Activated CD4-positive, alpha-beta T cell treated with anti-CD3 and anti-CD28 coated beads for 1 hour (primary cell): ENCODE data around the gene GPBP1.
"Not testable (repeated sequence)": the region's sequence is repeated elsewhere in the genome, so short reads cannot be mapped to it uniquely, and the experiment has no call there.

Experiments
- DNase-seq: peaks from one replicate; pipeline ENCODE4 v3.0.0-alpha.2; 2020

The GPBP1 gene, protein sequence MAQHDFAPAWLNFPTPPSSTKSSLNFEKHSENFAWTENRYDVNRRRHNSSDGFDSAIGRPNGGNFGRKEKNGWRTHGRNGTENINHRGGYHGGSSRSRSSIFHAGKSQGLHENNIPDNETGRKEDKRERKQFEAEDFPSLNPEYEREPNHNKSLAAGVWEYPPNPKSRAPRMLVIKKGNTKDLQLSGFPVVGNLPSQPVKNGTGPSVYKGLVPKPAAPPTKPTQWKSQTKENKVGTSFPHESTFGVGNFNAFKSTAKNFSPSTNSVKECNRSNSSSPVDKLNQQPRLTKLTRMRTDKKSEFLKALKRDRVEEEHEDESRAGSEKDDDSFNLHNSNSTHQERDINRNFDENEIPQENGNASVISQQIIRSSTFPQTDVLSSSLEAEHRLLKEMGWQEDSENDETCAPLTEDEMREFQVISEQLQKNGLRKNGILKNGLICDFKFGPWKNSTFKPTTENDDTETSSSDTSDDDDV

DNA sequence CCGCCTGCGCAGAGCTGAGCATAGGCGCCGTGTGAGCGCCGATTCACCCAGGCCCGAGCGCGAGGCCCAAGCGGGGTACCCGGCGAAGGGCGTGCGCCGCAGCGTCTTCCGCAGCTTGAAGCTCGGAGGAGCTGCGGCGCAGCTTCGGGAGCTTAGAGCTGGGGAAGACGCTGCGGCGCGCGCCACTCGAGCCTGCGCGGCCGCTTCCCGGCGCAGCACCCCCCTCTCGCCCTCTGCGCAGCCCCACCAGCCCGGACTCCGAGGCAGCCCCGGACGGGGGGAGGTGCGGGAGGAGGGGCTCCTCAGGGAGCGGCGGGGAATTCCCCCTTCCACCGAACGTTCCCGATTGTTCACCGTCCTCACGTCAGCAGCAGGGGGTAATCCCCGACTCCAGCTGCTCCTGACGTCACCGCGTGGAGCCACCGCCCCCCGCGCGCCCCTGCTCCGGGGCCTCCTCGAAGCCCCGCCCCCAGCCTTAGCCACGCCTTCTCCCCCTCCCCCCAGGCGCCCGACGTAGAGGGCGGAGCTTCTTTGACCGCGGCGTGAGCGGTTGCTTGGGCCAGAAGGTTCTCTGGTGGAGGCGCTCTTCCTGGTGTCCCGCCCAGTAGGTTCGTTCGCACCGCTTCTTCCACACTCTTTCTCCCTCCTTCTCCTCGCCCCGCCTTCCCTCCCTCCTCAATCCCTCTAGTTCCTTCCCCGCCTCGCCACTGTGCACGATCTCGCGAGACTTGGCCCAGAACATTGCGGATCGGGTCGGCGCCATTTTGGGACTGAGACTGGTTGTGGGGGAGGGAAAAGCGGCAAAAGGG is at the start of gene GPBP1:
Gene GPBP1, plus strand, starts transcription at position 741 of the 809 bp plus-strand sequence. CDS start 40,072 bp downstream, outside the sequence.
- DNase-seq = peak; percentile 98

DNA sequence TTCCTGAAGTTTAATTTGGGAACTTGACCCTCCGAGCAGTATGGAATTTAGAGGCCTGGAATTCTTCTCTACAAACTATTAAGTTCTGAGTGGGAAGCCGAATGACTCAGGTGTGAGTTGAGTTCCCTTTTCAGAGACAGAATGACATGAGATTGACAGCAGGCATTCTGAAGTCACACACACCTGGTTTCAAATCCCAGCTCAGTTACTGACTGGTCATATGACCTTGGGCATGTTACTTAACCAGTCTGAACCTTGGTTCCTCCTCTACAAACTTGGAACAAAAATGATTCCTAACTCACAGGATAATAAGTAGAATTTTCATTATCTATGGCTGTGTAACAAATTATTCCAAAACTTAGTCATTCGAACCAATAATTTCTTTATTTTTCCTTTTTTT is 45.5 kb upstream of the GPBP1 start:
- DNase-seq = no peak

DNA sequence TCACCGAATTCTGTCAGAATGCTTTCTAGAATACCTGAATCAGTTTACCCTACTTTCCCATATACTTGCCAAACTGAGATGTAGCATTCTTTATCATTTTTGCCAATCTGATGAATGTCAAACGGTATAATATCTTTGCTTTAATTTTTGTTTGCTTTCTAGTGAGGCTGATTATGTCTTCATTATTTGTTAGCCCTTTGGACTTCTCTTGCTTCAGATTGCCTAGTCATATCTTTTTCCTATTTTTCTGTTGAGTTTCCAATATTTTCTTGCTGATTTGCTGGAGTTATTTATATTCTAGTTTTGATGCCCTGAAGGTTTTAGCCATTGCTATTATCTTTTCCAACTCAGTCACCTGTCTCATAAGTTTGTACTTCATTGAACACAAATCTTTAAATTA is 40.3 kb upstream of the GPBP1 start:
- DNase-seq = no peak

DNA sequence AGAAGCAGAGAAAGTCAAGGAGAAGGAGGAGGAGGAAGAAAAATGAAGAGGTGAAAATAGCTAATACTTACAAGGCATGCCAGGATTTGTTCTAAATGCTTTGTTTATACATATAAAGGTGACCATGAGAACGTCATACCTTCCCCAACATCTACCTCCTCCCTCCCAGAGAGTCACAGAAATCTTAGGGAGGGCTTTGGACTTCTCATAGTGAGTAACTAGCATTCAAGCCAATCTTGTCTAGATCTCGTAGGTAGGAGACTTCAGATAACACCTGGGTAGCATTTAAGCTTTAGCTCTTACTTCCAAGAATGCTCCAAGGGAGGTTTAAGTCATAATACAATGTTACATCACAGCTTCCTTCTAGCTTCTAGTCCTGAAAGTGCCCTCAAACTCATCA is 36.5 kb upstream of the GPBP1 start:
- DNase-seq = no peak

DNA sequence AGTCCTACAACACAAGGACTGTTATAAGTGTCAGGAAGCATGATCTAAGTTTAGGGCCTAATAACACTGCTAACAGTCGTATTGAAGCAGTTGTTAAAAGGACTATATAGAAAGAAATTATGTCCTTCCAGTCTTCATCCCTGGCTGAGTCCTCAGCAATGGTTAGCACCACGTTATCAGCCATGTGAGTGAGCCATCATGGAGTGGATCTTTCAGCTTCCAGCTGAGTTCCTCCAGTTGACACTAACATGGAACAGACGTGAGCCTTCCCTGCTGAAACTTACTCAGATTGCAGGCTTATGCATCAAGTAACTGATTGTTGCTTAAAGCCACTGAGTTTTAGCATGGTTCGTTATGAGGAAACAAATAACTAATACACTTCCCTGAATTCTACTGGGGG is 21.5 kb upstream of the GPBP1 start:
- DNase-seq = no peak

DNA sequence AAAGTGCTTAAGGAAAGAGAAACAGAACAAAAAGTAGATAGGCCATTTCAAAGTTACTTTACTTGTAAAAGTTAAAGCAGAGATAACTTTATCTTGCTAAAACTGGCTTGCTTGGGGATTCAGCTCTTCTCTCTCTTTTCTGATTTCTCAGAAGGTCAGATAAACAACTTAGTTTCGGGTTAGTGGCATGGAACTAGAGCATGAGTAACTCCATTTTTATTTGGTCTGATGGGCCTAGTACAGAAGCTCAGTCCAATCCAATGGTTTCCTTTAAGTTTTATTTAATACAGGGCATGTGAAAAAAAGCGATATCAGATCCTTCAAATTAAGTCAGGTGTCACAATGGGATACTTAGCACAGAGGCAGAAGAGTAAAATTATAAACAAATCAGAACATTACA is 18.8 kb upstream of the GPBP1 start:
- DNase-seq = no peak

DNA sequence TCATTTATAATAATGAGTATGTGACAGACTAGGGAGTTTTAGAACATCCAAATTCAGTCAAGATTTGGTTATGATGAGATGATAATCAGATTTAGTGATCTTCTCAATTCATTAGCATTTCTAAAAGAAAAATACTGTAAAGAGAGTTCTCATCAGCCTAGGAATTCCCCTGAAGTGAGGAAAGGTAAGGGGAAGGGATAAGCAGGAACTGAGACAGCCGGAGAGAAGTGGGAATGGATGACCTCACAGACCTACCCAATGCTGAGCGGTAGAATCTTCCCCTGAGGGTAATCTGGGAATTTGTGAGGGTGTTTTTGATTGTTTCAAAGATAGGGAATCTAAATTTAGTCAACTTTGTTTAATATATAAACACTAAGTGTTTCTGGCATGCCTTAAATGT is 16.7 kb upstream of the GPBP1 start:
- DNase-seq = no peak

DNA sequence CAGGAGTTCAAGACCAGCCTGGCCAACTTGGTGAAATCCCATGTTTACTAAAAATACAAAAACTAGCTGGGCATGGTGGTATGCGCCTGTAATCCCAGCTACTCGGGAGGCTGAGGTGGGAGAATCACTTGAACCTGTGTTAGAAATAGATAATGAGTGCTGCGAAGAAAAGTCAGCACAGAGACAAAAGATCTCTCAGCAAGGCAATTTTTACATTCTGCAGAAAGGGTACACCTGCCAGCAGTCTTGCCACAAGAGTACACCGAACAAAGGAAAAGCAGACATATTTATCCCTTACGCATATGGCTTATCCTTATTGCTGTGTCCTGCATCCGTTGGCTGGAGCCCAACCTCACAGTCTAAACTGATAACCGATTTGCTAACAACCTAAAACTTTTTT is 16.2 kb upstream of the GPBP1 start:
- no peak for DNase-seq

DNA sequence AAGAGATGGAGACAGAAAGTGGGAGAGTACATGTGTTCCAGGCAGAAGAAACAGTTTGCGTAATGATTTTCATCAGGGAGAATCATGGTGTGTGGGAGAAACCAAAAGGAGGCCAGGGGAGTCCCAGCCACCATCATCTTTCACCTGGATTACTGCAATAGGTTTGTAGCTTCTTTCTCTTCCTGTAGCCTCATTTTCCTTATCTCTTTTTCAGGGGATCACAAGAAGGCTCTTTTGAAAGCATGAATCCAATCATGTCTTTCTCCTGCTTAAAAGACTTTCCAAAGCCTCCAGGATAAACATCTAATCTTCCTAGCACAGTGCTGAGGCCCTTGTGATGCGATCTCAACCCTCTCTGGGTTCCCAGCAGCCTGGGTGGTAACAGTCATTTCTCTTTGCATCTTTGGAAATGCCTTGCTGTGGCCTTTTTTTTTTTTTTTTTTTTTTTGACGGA is 10.3 kb upstream of the GPBP1 start:
- no peak for DNase-seq

DNA sequence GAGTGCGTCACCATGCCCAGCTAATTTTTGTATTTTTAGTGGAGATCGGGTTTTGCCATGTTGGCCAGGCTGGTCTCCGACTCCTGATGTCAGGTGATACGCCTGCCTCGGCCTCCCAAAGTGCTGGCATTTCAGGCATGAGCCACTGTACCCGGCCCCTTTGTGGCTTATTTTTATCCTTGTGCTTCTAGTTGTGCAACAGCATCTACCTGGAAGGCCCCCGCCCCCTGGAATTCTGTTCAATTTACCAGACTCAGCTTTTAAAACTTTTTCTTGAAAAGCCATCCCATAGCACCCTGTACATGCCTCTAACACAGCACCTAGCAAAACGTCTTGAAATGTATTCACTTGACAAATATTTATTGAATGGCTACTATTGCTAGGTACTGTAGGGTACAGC is 9.7 kb upstream of the GPBP1 start:
- no peak for DNase-seq

DNA sequence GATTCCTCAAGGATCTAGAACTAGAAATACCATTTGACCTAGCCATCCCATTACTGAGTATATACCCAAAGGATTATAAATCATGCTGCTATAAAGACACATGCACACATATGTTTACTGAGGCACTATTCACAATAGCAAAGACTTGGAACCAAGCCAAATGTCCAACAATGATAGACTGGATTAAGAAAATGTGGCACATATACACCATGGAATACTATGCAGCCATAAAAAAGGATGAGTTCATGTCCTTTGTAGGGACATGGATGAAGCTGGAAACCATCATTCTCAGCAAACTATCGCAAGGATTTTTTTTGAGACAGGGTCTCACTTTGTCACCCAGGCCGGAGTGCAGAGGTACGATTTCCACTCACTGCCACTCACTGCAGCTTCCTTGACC is 8.7 kb upstream of the GPBP1 start:
- not testable (repeated sequence) for DNase-seq

DNA sequence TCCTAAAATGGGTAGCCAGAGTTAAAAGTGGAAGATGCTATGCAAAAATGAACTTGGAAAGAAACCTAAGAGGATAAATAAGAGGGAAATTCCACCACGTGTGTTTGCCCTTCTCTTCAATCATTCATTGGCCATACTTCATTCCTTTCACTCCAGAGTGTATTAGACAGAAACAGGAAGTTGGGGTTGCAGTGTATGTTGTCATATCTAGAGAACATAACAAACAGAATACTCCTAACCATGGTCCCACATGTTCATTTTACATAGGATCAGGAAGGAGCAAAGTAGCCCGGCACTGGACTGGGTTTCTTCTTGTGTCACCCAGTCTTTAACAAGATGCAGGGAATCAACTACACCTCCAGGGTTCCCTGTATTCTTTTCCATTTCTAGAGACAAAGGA is 7.6 kb upstream of the GPBP1 start:
- DNase-seq = no peak

DNA sequence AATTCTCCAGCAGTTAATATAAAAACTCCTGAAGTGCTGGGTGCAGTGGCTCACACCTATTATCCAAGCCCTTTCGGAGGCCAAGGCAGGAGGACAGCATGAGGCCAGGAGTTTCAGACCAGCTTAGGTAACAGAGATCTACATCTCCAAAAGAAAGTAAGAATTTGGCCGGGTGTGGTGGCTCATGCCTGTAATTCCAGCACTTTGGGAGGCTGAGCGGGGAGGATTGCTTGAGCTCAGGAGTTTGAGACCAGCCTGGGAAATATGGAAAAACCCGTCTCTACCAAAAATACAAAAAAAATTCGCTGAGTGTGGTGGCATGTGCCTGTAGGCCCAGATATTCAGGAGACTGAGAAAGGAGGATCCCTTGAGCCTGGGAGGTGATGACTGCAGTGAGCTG is 6.7 kb upstream of the GPBP1 start:
- no peak for DNase-seq

DNA sequence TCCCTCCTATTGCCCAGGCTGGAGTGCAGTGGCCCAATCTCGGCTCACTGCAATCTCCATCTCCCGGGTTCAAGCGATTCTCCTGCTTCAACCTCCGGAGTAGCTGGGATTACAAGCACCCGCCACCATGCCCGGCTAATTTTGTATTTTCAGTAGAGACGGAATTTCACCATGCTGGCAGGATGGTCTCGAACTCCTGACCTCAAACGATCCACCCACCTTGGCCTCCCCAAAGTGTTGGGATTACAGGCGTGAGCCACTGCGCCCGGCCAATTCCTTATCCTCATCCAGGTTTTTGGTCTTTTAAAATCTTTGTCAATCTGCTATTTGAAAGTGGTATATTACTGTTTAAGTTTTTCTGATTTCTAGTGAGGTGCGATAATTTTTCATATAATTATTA is 3.7 kb upstream of the GPBP1 start:
- DNase-seq = not testable (repeated sequence)

DNA sequence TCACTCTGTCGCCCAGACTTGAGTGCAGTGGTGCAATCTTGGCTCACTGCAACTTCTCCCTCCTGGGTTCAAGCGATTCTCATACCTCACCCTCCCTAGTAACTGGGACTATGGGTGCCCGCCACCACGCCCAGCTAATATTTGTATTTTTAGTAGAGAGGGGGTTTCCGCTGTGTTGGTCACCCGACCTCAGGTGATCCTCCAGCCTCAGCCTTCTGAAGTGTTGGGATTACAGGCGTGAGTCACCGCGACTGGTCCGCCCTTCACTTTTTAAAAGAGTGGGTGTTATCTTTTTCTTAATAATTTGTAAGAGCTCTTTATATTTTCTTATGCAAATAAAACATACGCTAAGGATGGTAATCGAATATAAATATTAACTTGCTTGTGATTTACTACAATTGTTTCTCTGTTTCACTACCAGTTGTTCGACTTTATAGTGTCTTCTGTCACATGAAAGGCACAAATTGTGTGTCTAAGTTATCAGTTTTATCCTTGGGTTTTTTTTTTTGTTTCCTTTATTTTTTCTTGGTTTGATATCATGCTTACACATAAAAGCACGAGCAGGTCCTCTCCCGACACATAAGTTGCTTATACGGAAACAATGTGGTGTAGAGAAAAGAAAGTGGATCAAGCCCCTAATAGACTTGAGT is 1.9 kb upstream of the GPBP1 start:
- DNase-seq = no peak

DNA sequence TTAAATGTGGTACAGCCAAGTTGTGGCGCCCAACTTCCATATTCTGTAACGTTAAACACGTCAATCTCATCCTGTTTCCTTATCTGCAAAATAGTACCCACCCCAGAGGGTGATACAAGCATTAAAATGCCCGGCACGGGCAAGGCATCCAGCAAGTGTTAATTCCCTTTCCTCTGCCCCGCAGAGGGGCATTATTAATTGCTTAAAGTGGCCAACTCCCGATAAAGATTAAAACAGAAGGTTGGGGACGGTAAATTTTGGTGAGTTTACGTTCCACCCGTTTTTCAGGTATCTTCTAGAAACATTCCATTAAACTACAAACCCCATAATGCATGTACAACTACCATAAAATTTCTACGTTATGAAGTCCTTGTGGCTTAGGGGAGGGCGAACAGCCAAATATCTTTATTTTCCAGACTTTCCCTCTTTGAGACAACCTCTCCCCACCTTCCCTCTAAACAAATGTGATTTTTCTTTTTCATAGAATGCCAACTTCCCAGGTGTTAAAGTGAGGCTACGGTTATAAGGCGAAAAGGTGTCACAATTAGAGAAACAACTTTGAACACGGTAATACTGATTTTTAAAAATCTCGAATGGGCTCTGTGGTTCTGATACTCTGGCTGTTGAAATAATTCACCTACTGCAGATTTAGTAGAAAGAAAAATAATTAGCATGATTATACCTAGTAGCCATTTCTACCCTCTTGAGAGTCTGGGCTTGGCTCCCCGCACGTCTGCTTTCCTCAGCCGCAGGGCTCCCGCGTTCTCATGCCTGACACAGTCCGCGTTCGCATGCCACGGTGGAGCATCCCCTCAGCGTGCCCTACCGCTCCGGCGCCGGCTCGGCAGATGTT is 1.2 kb upstream of the GPBP1 start:
- no peak for DNase-seq

DNA sequence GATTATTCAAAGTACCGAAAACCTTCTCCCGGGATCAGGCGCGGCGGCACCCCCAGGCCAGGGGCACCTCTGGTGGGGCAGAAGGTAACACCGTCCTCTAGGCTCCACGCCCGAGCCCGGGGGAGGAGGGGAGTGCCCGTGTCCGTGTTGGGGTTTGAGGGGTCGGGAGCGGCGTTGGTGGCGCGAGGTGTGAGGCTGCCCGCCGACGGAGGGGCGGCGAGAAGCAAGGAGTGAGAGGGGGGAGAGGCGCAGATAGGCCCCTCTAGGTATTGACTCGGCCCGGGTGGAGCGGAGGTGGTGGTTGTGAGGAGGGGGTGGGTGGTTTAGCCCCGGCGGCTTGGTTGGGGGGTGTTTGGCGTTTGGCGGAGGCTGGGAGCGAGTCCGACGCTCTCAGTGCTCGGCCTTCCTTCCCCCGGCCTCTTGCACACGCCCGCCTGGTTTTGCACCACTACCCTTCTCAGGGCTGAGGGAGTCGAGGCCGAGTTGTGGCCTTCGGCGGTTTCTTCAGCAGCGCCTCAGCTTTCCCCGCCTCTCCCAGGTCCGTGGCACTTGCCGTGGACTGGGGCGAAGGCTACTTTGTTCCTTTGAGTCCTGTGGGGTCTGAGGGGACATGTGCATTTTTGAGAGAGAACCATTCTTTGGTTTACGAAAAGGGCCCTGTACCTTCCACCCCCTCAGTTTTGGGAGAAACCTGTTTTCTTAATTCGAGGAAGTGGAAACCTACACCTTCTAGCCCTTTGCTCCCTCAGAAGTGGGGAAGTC is 450 bp downstream of the GPBP1 start:
- peak; percentile 19 for DNase-seq

DNA sequence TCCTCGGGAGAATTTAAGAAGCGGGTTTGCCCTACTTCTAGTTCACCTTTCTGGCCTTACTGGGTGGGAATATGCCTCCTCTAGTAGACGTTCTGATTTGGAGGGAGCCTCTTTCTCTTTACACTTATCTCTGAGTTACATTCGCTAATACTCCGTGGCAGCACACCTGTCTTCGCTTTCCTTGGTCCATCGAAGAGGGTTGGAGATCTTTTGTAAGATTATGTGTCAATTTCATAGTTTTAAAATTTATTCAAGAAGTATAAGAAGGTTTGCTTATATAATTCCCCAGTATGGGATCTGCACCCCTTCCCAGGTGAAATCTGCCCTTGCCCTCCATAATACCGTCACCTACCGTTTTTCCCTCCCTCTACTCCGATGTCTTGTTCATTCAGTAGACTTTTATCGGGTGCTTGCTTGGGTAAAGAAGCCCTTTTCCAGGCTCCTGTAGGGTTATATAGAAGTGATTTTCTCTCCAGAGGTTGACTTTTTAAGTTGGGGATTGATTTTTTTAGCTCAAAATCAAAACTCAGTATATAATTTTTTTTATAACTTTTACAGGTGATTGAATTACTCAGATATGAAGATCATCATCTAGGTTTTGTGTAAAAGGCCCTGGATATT is 1.1 kb downstream of the GPBP1 start:
- no peak for DNase-seq

DNA sequence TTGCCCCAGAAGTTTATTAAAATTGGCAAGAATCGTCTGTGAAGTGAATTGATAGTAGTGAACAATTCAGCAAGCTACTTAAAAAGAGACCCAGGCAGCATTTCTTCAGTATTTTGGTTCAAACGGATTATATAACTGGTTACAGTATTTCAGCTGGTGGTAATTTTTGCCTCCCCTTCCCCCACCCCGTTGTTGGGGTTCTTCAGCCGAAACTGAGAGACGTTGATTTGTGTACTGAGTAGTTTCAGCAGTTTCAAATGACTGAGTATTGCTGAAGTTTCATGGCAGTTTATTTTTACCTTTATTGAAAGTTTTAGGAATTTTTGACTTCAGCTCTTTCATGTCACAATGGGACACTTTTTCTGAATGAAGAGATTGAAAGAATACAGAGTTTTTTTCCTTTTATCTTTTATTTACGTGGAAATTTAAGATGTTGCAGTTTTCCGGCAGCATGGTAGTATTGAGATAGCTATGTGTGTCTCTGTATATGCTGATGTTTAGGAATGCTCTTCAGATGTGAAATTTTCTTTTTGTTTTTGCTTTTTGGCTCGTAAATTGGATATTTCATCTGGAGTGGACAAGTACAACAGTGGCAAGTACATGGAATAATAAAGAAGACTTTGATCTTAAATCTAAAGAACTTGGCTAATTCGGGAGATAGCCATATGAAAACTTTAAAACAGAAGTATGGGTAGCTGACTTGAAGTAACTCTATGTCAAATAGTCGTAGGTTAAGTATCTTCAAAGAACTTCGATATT is 1.9 kb downstream of the GPBP1 start:
- DNase-seq = no peak

DNA sequence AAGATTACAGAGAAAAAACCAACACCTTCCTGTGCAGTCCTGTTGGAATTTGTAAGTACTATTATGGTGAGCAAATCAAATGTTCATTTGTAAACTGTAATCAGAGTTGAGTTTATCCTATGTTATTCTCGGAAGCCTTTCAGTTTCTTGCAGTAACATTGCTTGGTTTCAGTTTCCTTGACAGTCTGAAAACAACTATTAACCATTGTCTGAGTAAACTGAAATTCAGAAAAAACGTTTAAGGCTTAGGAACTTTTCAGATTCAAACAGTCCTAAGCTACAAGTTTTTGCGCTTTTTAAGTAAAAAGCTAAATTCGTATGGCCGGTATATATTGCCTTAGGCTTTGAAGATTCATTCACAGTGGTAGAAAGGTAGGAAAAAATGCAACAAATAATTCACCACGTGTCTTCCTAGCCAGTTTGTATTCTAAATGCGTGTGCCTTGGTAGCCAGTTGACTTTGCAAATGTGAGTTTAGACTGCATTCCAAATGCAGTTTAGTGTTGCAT is 2.5 kb downstream of the GPBP1 start:
- no peak for DNase-seq
